BLaER1 treated with 17β-estradiol and CSF1 and Interleukin-3, amounts not matched to agents 10 nM and 100 nM (cell line): ENCODE results near the gene NAE1.
A peak's percentile ranks its signal among the peaks of the same experiment; 100 is the strongest.

ENCODE experiments used
- H3K27ac ChIP-seq, 11 experiments: shearing (Covaris generic); formaldehyde crosslinking; 2 replicates each; pipeline ENCODE4 v1.8.1; 2022
- H3K27me3 ChIP-seq, 11 experiments: shearing (Covaris generic); formaldehyde crosslinking; 2 replicates each; pipeline ENCODE4 v1.8.1; 2022
- H3K36me3 ChIP-seq, 11 experiments: shearing (Covaris generic); formaldehyde crosslinking; 2 replicates each; pipeline ENCODE4 v1.8.1; 2022
- H3K4me1 ChIP-seq, 10 experiments: shearing (Covaris generic); formaldehyde crosslinking; 2 replicates each; pipeline ENCODE4 v1.8.1; 2022
- H3K4me2 ChIP-seq, 11 experiments: shearing (Covaris generic); formaldehyde crosslinking; 2 replicates each; pipeline ENCODE4 v1.8.1; 2022
- H3K4me3 ChIP-seq, 10 experiments: shearing (Covaris generic); formaldehyde crosslinking; 2 replicates each; pipeline ENCODE4 v1.8.1; 2022
- H3K9ac ChIP-seq, 11 experiments: shearing (Covaris generic); formaldehyde crosslinking; 2 replicates each; pipeline ENCODE4 v1.8.1; 2022
- H3K9me3 ChIP-seq, 11 experiments: shearing (Covaris generic); formaldehyde crosslinking; replicated peaks in 1 of 11; 2 replicates each; pipeline ENCODE4 v1.8.1; 2022
- H4K20me1 ChIP-seq, 11 experiments: shearing (Covaris generic); formaldehyde crosslinking; 2 replicates each; pipeline ENCODE4 v1.8.1; 2022
- Cebpa-rat ChIP-seq, 11 experiments: shearing (Covaris generic); IDR thresholded peaks; 2 replicates each; pipeline ENCODE4 v1.8.1; 2022

The NAE1 gene

DNA sequence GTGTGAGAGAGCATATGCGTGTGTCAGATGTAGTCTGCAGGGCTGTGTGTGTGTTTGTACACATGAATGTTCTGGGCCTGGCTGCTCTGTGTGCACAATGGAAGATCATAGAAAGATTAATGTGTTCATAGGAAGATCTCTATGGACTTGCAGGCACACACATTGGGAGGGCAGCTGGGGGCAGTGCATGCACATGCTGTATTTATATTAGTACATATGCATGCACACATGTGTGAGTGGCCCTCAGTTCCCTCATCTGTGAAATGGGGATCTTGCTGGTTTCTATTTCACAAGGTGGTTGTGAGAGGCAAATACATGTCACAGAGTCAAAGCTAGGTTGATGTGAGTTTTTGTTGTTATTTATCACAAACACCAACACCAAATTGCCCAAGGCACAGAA, 15.5 kb upstream of the NAE1 start:
- Histone ChIP-seq H3K4me1 (peaks cover 25 to 48% (median 43%) of the 10 kb centered on the region in 10 experiments), H3K9me3 (no peaks in the 10 kb centered on the region), H3K4me3 (no peak overlapping the region), H3K27me3 (peaks cover 35 to 49% (median 43%) of the 10 kb centered on the region in 11 experiments), H3K27ac (no peak overlapping the region), H3K9ac (no peak overlapping the region), H4K20me1 (peaks cover 0 to 7% (median 0%) of the 10 kb centered on the region in 11 experiments; a peak in 3 of 22 replicates), H3K36me3 (no peaks in the 10 kb centered on the region), H3K4me2 (peak overlapping the region in 9 of 11 experiments; percentile 60 to 84 (median 77); a peak in 16 of 22 replicates)
- no peak for TF ChIP-seq Cebpa-rat (IDR thresholded peaks at IDR 0.05)

DNA sequence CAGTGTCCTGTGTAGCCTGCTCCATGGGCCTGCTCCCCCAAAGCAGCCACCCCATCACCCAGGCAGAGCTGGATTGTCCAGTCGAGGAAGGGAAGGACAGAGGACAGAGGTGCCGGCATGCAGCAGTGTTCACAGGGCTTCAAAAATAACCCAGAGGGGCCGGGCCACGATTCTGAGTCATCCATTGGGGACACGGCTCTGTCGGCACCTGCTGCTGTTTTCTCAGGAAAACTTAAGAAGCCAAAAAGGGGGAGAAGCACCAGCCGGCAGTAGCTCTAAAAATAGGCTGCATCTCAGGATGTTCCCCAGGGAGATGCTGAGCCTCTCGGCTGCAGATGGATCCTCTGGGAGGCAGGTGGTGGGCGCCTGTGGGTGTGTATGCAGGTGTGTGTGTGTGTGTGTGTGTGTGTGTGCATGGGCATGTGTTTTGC, 15.0 kb upstream of the NAE1 start:
- Histone ChIP-seq H3K4me1 (peaks cover 24 to 53% (median 45%) of the 10 kb centered on the region in 10 experiments), H4K20me1 (peaks cover 0 to 7% (median 0%) of the 10 kb centered on the region in 11 experiments; a peak in 3 of 22 replicates), H3K4me3 (no peak overlapping the region; a peak in 1 of 20 replicates), H3K27ac (no peak overlapping the region), H3K9ac (no peak overlapping the region), H3K27me3 (peaks cover 35 to 49% (median 43%) of the 10 kb centered on the region in 11 experiments), H3K36me3 (no peaks in the 10 kb centered on the region), H3K4me2 (peak overlapping the region in 10 of 11 experiments; percentile 13 to 84 (median 76); a peak in 18 of 22 replicates), H3K9me3 (no peaks in the 10 kb centered on the region)
- TF ChIP-seq Cebpa-rat (IDR thresholded peaks at IDR 0.05): no peak

DNA sequence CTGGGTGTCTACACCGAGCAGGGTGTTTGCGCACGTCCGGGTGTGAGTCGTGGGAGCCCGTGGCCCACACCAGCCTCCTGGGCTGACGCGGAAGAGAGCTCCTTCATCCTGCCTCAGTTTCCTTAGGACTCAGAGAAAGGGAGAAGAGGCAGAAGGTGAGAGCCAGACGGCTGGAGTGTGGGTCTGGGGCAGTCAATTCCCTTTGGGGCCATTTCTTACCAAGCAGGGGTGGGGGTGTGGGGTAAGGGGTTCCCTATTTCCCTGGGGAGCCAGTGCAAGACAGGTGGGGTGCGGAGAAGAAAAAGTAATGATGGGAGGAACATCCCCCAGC, 14.3 kb upstream of the NAE1 start:
- Histone ChIP-seq H4K20me1 (peaks cover 0 to 7% (median 0%) of the 10 kb centered on the region in 11 experiments; a peak in 3 of 22 replicates), H3K4me3 (peak overlapping the region; percentile 39 to 59 (median 49); a peak in 19 of 20 replicates), H3K27me3 (peaks cover 35 to 49% (median 43%) of the 10 kb centered on the region in 11 experiments)

DNA sequence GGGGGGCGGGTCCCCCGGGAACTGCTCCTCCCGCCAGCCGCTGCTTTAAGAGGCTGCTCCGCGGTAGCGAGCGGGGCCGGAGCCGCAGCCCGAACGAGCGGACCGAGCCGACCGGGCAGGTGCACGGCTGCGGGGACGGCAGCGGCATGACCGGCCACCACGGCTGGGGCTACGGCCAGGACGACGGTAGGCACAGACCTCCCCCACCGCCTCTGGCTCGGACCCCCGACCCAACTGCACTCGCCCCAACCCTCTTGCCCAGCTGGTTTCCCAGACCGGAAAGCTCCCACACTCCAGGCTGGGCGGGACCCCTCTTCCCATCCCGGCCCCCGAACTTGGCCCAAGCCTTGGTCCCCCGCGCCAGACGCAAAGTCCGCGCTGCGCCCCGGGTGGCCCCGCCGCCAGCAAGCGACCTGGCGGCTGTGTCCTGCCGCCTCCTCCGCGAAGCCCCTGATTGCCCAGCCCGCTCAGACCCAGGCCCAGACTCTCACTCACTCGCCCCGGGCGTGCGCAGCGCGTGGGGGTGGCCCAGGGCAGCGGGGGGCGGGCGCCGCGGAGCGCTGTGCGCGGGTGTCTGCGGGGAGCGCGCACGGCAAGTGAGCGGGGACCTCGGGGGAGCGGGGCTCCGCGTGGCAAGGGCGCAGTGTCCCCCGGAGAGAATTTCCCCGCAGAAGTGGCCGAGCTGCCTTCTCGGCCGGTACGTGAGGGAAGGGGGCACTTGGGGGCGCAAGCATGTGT, 13.7 kb upstream of the NAE1 start, which contains the start of gene CA7:
Gene CA7, plus strand, starts transcription at position 73 of the 738 bp plus-strand sequence. Its CDS starts 74 bp downstream, at position 147.
- Histone ChIP-seq H3K9ac (peak within 1 kb of the TSS in 3 of 11 experiments; percentile 2 to 50 (median 39); a peak in 2 of 22 replicates), H3K36me3 (no peaks in the 10 kb centered on the region), H3K4me1 (peaks cover 17 to 53% (median 45%) of the 10 kb centered on the region in 10 experiments), H3K27me3 (peaks cover 35 to 49% (median 43%) of the 10 kb centered on the region in 11 experiments), H3K4me3 (peak within 1 kb of the TSS; percentile 39 to 59 (median 49); a peak in 19 of 20 replicates), H3K27ac (no peak within 1 kb of the TSS), H3K9me3 (no peaks in the 10 kb centered on the region), H4K20me1 (peaks cover 0 to 7% (median 0%) of the 10 kb centered on the region in 11 experiments; a peak in 3 of 22 replicates), H3K4me2 (peak within 1 kb of the TSS; percentile 57 to 87 (median 78))
- no peak for TF ChIP-seq Cebpa-rat (IDR thresholded peaks at IDR 0.05)

More for the DNA sequence above, 14.3 kb upstream of the NAE1 start:
- H3K9ac ChIP-seq: 0 out of 22 replicates have a peak overlapping the region, but pooled peaks of 2 of the 11 experiments have one; percentile 2 to 50
- TF ChIP-seq Cebpa-rat (IDR thresholded peaks at IDR 0.05): no peak
- H3K4me2 ChIP-seq: peak overlapping the region; percentile 57 to 87 (median 78)
- H3K9me3 ChIP-seq: no peaks in the 10 kb centered on the region
- H3K4me1 ChIP-seq: peaks cover 17 to 53% (median 45%) of the 10 kb centered on the region in 10 experiments
- H3K36me3 ChIP-seq: no peaks in the 10 kb centered on the region
- H3K27ac ChIP-seq: no peak overlapping the region

DNA sequence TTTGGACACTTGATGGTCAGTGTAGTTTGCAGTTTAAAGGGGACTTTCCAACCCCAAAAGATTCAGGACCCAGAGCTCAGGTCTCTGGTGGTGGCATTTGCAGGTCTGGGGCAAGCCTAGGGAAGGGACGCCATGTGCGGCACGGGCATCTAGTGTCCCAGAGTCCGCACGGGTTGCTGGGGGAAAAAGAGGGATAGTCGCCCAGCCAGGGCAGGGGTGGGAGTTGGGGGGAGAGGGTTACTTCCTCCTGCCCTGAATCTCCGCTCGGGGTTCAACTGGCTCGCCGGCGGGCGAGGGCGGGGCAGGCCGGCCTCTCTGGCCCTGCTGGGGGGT, 13.2 kb upstream of the NAE1 start:
- no peaks in the 10 kb centered on the region for H3K36me3 ChIP-seq
- TF ChIP-seq Cebpa-rat (IDR thresholded peaks at IDR 0.05): no peak
- 0 out of 22 replicates have a peak, but pooled peaks cover 0 to under 1% (median 0%) of the 10 kb centered on the region in 11 experiments for H3K9me3 ChIP-seq
- H3K27me3 ChIP-seq: peaks cover 35 to 49% (median 43%) of the 10 kb centered on the region in 11 experiments
- H3K4me3 ChIP-seq: peak overlapping the region in 2 of 10 experiments; percentile 53 to 55; a peak in 2 of 20 replicates
- peak overlapping the region in 7 of 11 experiments; percentile 57 to 87 (median 80); a peak in 10 of 22 replicates for H3K4me2 ChIP-seq
- no peak overlapping the region for H3K9ac ChIP-seq
- H3K4me1 ChIP-seq: peaks cover 17 to 53% (median 45%) of the 10 kb centered on the region in 10 experiments
- peaks cover 0 to 7% (median 0%) of the 10 kb centered on the region in 11 experiments; a peak in 3 of 22 replicates for H4K20me1 ChIP-seq
- H3K27ac ChIP-seq: no peak overlapping the region

DNA sequence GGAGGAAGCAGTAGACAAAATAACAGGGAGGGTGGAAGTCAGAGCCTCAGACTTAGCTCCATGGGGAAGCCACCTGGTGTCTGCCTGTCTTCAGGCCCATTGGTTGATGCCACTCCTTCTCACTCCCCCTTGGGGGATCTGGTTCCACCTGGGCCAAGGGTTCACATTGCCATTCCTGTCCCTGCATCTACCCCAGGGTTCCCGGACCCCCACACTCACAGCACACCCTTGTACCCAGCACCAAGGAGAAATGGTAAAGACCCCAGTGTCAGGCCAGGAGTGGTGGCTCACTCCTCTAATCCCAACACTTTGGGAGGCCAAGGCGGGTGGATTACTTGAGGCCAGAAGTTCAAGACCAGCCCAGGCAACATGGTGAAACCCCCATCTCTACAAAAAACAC, 12.4 kb upstream of the NAE1 start:
- no peak overlapping the region for H3K4me2 ChIP-seq
- no peak for TF ChIP-seq Cebpa-rat (IDR thresholded peaks at IDR 0.05)
- H3K27ac ChIP-seq: no peak overlapping the region
- H3K4me1 ChIP-seq: peaks cover 14 to 46% (median 43%) of the 10 kb centered on the region in 10 experiments
- H3K9me3 ChIP-seq: peaks cover 0 to 7% (median 4%) of the 10 kb centered on the region in 11 experiments; a peak in 13 of 22 replicates
- H3K9ac ChIP-seq: no peak overlapping the region
- peaks cover 35 to 49% (median 43%) of the 10 kb centered on the region in 11 experiments for H3K27me3 ChIP-seq
- no peaks in the 10 kb centered on the region for H3K36me3 ChIP-seq
- peaks cover 0 to 7% (median 0%) of the 10 kb centered on the region in 11 experiments; a peak in 3 of 22 replicates for H4K20me1 ChIP-seq
- H3K4me3 ChIP-seq: no peak overlapping the region

DNA sequence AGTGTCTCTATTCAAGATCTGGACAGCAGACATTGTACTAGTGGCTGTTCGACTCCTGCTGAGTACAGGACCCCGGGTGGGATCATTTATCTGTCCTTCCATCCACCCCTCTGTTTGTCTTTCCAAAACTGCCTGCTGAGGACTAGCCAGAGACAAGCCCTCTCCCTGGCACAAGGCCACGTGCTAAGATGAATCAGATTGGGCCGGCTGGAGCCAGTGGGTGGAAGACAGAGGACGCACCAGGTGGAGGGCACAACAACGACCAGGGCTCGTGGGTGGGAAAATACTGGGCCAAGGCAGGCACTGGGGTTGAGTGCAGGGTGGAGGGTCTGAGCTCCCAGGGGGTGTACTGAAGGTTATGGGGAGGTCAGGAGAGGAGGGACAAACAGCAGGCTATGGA, 12.0 kb upstream of the NAE1 start:
- H3K9me3 ChIP-seq: peaks cover 0 to 12% (median 5%) of the 10 kb centered on the region in 11 experiments; a peak in 13 of 22 replicates
- H3K4me2 ChIP-seq: no peak overlapping the region
- H3K4me3 ChIP-seq: no peak overlapping the region
- peaks cover 0 to 7% (median 0%) of the 10 kb centered on the region in 11 experiments; a peak in 3 of 22 replicates for H4K20me1 ChIP-seq
- H3K9ac ChIP-seq: no peak overlapping the region
- H3K27ac ChIP-seq: no peak overlapping the region
- H3K27me3 ChIP-seq: peaks cover 35 to 49% (median 43%) of the 10 kb centered on the region in 11 experiments
- peaks cover 10 to 42% (median 39%) of the 10 kb centered on the region in 10 experiments for H3K4me1 ChIP-seq
- no peaks in the 10 kb centered on the region for H3K36me3 ChIP-seq
- TF ChIP-seq Cebpa-rat (IDR thresholded peaks at IDR 0.05): no peak

DNA sequence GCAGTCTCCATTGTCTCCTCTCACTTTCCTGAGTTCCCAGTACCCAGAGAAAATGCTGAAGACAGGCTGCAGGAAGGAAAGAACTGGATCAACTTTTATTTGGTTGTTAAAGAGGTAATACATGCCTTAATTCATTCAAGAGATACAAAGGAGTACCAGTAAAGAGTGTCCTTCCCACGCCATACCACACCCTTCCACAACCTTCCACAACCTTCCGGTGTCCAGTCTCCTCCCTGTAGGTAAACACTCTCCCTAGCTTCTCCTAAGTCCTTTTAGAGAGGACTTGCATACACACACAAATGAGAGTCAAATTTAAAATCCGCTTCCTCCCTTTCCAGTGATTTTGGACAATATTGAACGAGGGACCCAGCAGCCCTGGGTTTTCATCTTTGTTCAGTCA, 10.6 kb upstream of the NAE1 start:
- peaks cover 34 to 42% (median 38%) of the 10 kb centered on the region in 11 experiments for H3K27me3 ChIP-seq
- no peak overlapping the region for H3K9ac ChIP-seq
- H3K9me3 ChIP-seq: peaks cover 0 to 13% (median 6%) of the 10 kb centered on the region in 11 experiments; a peak in 13 of 22 replicates

More for the DNA sequence above, 10.6 kb upstream of the NAE1 start:
- no peak overlapping the region for H3K4me3 ChIP-seq
- peaks cover 0 to 7% (median 0%) of the 10 kb centered on the region in 11 experiments; a peak in 3 of 22 replicates for H4K20me1 ChIP-seq
- peaks cover 6 to 34% (median 27%) of the 10 kb centered on the region in 10 experiments; a peak in 18 of 20 replicates for H3K4me1 ChIP-seq
- no peak for TF ChIP-seq Cebpa-rat (IDR thresholded peaks at IDR 0.05)
- peak overlapping the region in 5 of 11 experiments; percentile 14 to 47 (median 18); a peak in 5 of 22 replicates for H3K4me2 ChIP-seq
- no peak overlapping the region for H3K27ac ChIP-seq
- H3K36me3 ChIP-seq: no peaks in the 10 kb centered on the region
